Smooth muscle cell (in vitro differentiated cells): ENCODE measurements around the gene NOTO. TPM values are rescaled to one million over a fixed set of nuclear protein-coding genes. Genes with fewer than 3 reads are reported as not detected.

Experiments
- DNase-seq: peaks from one replicate; lab custom pipeline; 2025; ENCODE audit not compliant: unreplicated experiment; lab: John Stamatoyannopoulos, UW
- H2AFZ ChIP-seq: fragments of 200-600 bp; sonication (generic); 2 replicates; pipeline ENCODE4 v1.6.0; 2016; ENCODE audit warnings: antibody characterized with exemption, low read depth, mild to moderate bottlenecking
- H3F3A ChIP-seq: fragments of 200-600 bp; sonication (generic); 2 replicates; pipeline ENCODE4 v1.6.0; 2017; ENCODE audit warnings: antibody characterized with exemption, low read depth
- H3K27ac ChIP-seq: fragments of 200-600 bp; sonication (generic); 2 replicates; pipeline ENCODE4 v1.5.1; 2016; ENCODE audit warnings: low read depth, mild to moderate bottlenecking
- H3K27me3 ChIP-seq: fragments of 200-600 bp; sonication (generic); 2 replicates; pipeline ENCODE4 v1.6.1; 2016; ENCODE audit warnings: low read depth, mild to moderate bottlenecking
- H3K36me3 ChIP-seq: fragments of 200-600 bp; sonication (generic); 2 replicates; pipeline ENCODE4 v1.5.1; 2016; ENCODE audit warnings: low read depth
- H3K4me1 ChIP-seq: fragments of 200-600 bp; sonication (generic); 2 replicates; pipeline ENCODE4 v1.5.1; 2016; ENCODE audit warnings: low read depth
- H3K4me2 ChIP-seq: fragments of 200-600 bp; sonication (generic); 2 replicates; pipeline ENCODE4 v1.6.0; 2016; ENCODE audit warnings: mild to moderate bottlenecking
- H3K4me3 ChIP-seq: fragments of 200-600 bp; sonication (generic); 2 replicates; pipeline ENCODE4 v1.5.1; 2016; ENCODE audit warnings: mild to moderate bottlenecking
- H3K79me2 ChIP-seq: fragments of 200-600 bp; sonication (generic); 2 replicates; pipeline ENCODE4 v1.6.0; 2016; ENCODE audit warnings: low read depth, mild to moderate bottlenecking
- H3K9ac ChIP-seq: fragments of 200-600 bp; sonication (generic); 2 replicates; pipeline ENCODE4 v1.6.0; 2016; ENCODE audit warnings: low read depth
- H3K9me3 ChIP-seq: fragments of 200-600 bp; sonication (generic); replicated peaks from 2 replicates; pipeline ENCODE4 v1.5.1; 2016; ENCODE audit warnings: low read depth
- H4K20me1 ChIP-seq: fragments of 200-600 bp; sonication (generic); 2 replicates; pipeline ENCODE4 v1.6.0; 2016; ENCODE audit warnings: low read depth
- CTCF ChIP-seq: fragments of 200-600 bp; sonication (generic); IDR thresholded peaks from 2 replicates; pipeline ENCODE4 v1.5.1; 2017; ENCODE audit warnings: borderline replicate concordance, mild to moderate bottlenecking, antibody characterized with exemption; ENCODE audit not compliant: insufficient read depth, poor library complexity, severe bottlenecking
- WGBS: methylation state at CpG from one replicate; pipeline ENCODE4 v1.1.7; 2016; ENCODE audit warnings: low lambda C conversion rate; 5-methylcytosine and 5-hydroxymethylcytosine counted together
- polyA plus RNA-seq: library from polyadenylated mRNA; unstranded; fragments of >200 nt; fragmentation: Nextera tagmentation; extraction: Ambion mirVana; gene quantifications from 2 replicates; pipeline ENCODE4 v1.2.1, GENCODE V29; 2016
- total RNA-seq: library from RNA; depleted of rRNA; stranded (reverse); fragments of >200 nt; gene quantifications from 2 replicates; pipeline ENCODE4 v1.2.3, GENCODE V29; 2014

The NOTO gene
- total and polyA plus RNA-seq, 2 experiments from 2014 or later = not detected

GRCh38 chr2:73214120-73215035, 12.0 kb downstream of the NOTO start, which contains the start of gene SMYD5:
Gene SMYD5 (plus strand): TSS chr2:73214245. CDS start chr2:73214267, 22 bp downstream.
- peak within 1 kb of the TSS; percentile 77 for H3K27ac ChIP-seq
- H4K20me1 ChIP-seq = no peaks in the 10 kb centered on the region
- peak within 1 kb of the TSS; percentile 87 for H3K9ac ChIP-seq
- H2AFZ ChIP-seq = peak within 1 kb of the TSS; percentile 78
- WGBS = 2% methylated on average over 63 of the region's 64 CpGs
- H3K4me2 ChIP-seq = peak within 1 kb of the TSS; percentile 94
- H3K4me1 ChIP-seq = peaks cover 9% of the 10 kb centered on the region
- no peak for TF ChIP-seq CTCF
- H3K27me3 ChIP-seq = peaks cover 2% of the 10 kb centered on the region
- H3K9me3 ChIP-seq = no peaks in the 10 kb centered on the region
- H3K79me2 ChIP-seq = peaks cover 29% of the 10 kb centered on the region
- peak; percentile 89 for DNase-seq
- peaks cover 7% of the 10 kb centered on the region for H3F3A ChIP-seq
- H3K4me3 ChIP-seq = peak within 1 kb of the TSS; percentile 77
- no peaks in the 10 kb centered on the region for H3K36me3 ChIP-seq

- H3K79me2 ChIP-seq = peaks cover 29% of the 10 kb centered on the region
- no peaks in the 10 kb centered on the region for H3K27me3 ChIP-seq
- H3K4me3 ChIP-seq = peak overlapping the region; percentile 77
- H3F3A ChIP-seq = peaks cover 7% of the 10 kb centered on the region
- peak overlapping the region; percentile 94 for H3K4me2 ChIP-seq
- no peak for TF ChIP-seq CTCF
- DNase-seq = no peak
- no peaks in the 10 kb centered on the region for H3K9me3 ChIP-seq
- no peaks in the 10 kb centered on the region for H4K20me1 ChIP-seq
- peak overlapping the region; percentile 87 for H3K9ac ChIP-seq
- WGBS = 80% methylated on average over 4 of the region's 4 CpGs
- no peaks in the 10 kb centered on the region for H3K36me3 ChIP-seq
- peak overlapping the region; percentile 77 for H3K27ac ChIP-seq
- peaks cover 9% of the 10 kb centered on the region for H3K4me1 ChIP-seq
- H2AFZ ChIP-seq = peak overlapping the region; percentile 78
Measured at GRCh38 chr2:73215254-73215653, 12.9 kb downstream of the NOTO start.

- Histone ChIP-seq H3K79me2 (peaks cover 29% of the 10 kb centered on the region), H2AFZ (no peak overlapping the region), H4K20me1 (no peaks in the 10 kb centered on the region), H3F3A (peaks cover 7% of the 10 kb centered on the region), H3K9ac (no peak overlapping the region), H3K4me2 (no peak overlapping the region), H3K36me3 (no peaks in the 10 kb centered on the region), H3K9me3 (no peaks in the 10 kb centered on the region), H3K4me3 (no peak overlapping the region), H3K27me3 (no peaks in the 10 kb centered on the region), H3K4me1 (peaks cover 9% of the 10 kb centered on the region), H3K27ac (no peak overlapping the region)
- no peak for TF ChIP-seq CTCF
- WGBS = 98% methylated on average over 5 of the region's 5 CpGs
- DNase-seq = no peak
Measured at GRCh38 chr2:73217160-73217559, 14.8 kb downstream of the NOTO start.
